PC-3 (cell line): Measurements from ENCODE around the gene PDHX. TPM values are rescaled to one million over a fixed set of nuclear protein-coding genes. Genes with fewer than 3 reads are reported as not detected.

Experiments
- ATAC-seq: fragments of 200-7000 bp; cut with Tn5 transposase; 2 replicates; pipeline ENCODE4 v1.9.1; 2020; ENCODE audit warnings: mild to moderate bottlenecking, moderate library complexity
- BruUV-seq: library from RNA; stranded (reverse); fragments of 400-500 nt; replicated peaks from 2 replicates; lab custom pipeline; 2021; lab: Mats Ljungman, UMichigan
- CTCF ChIA-PET: fragments of 300-600 bp; sonication (Branson Sonifier 250); formaldehyde crosslinking; loops from one replicate; lab custom pipeline; 2022; ENCODE audit warnings: antibody characterized with exemption; lab: Charles Lee
- POLR2A ChIA-PET: fragments of 300-600 bp; sonication (Branson Sonifier 250); formaldehyde crosslinking; loops from one replicate; lab custom pipeline; 2022; ENCODE audit warnings: antibody characterized with exemption; ENCODE audit not compliant: unreplicated experiment; lab: Charles Lee
- DNase-seq: peaks from one replicate; pipeline ENCODE4 v3.0.0-alpha.2; 2015
- H2AFZ ChIP-seq: fragments of 300-600 bp; sonication (generic); 2 replicates; pipeline ENCODE4 v1.6.0; 2016; ENCODE audit warnings: antibody characterized with exemption, low read length
- H3F3A ChIP-seq: fragments of 300-600 bp; sonication (generic); one replicate; pipeline ENCODE4 v1.6.0; 2017; ENCODE audit warnings: antibody characterized with exemption, low read length, control low read depth, mild to moderate bottlenecking; ENCODE audit not compliant: unreplicated experiment
- H3K27ac ChIP-seq: fragments of 300-600 bp; sonication (generic); 2 replicates; pipeline ENCODE4 v1.5.1; 2016; ENCODE audit warnings: mild to moderate bottlenecking, low read length
- H3K27me3 ChIP-seq: fragments of 300-600 bp; sonication (generic); 2 replicates; pipeline ENCODE4 v1.6.1; 2016; ENCODE audit warnings: low read length, mixed read lengths
- H3K36me3 ChIP-seq: fragments of 300-600 bp; sonication (generic); 2 replicates; pipeline ENCODE4 v1.6.1; 2016; ENCODE audit warnings: low read depth, mixed run types, low read length, mixed read lengths
- H3K4me1 ChIP-seq: fragments of 300-600 bp; sonication (generic); 2 replicates; pipeline ENCODE4 v1.5.1; 2016; ENCODE audit warnings: low read length; ENCODE audit not compliant: insufficient read depth
- H3K4me2 ChIP-seq: fragments of 300-600 bp; sonication (generic); 2 replicates; pipeline ENCODE4 v1.6.0; 2016; ENCODE audit warnings: low read length
- H3K4me3 ChIP-seq: fragments of 300-600 bp; sonication (generic); 2 replicates; pipeline ENCODE4 v1.5.1; 2016; ENCODE audit warnings: mild to moderate bottlenecking, low read length, mixed read lengths
- H3K79me2 ChIP-seq: fragments of 300-600 bp; sonication (generic); 2 replicates; pipeline ENCODE4 v1.6.1; 2017; ENCODE audit warnings: low read length, mixed read lengths
- H3K9ac ChIP-seq: fragments of 300-600 bp; sonication (generic); 2 replicates; pipeline ENCODE4 v1.6.0; 2016; ENCODE audit warnings: mild to moderate bottlenecking, low read length
- H3K9me2 ChIP-seq: fragments of 300-600 bp; sonication (generic); replicated peaks from 2 replicates; pipeline ENCODE4 v1.6.1; 2016; ENCODE audit warnings: mixed run types, low read length, mixed read lengths
- H3K9me3 ChIP-seq: fragments of 300-600 bp; sonication (generic); 2 replicates; pipeline ENCODE4 v1.6.1; 2016; ENCODE audit warnings: low read length, mixed read lengths
- H4K20me1 ChIP-seq: fragments of 300-600 bp; sonication (generic); 2 replicates; pipeline ENCODE4 v1.6.1; 2016; ENCODE audit warnings: low read length, mixed read lengths
- CTCF ChIP-seq: fragments of 300-600 bp; sonication (generic); conservative IDR thresholded peaks from 2 replicates; pipeline ENCODE4 v1.5.1; 2017; ENCODE audit warnings: antibody characterized with exemption, low read depth, mild to moderate bottlenecking, low read length
- EZH2 ChIP-seq: fragments of 300-600 bp; sonication (generic); IDR thresholded peaks from one replicate; pipeline ENCODE4 v1.6.1; 2017; ENCODE audit warnings: antibody characterized with exemption, mild to moderate bottlenecking, low read length; ENCODE audit not compliant: unreplicated experiment
- EZH2phosphoT487 ChIP-seq: fragments of 300-600 bp; sonication (generic); IDR thresholded peaks from 2 replicates; pipeline ENCODE4 v1.6.1; 2018; ENCODE audit warnings: mild to moderate bottlenecking, antibody characterized with exemption, low read length, borderline replicate concordance
- intact Hi-C: fragments of 100-400 bp; cut with micrococcal nuclease; formaldehyde crosslinking; loops from 2 replicates; pipeline ENCODE4 v1.9.0; 2023
- total RNA-seq: library from RNA; depleted of rRNA; stranded (reverse); fragments of >200 nt; gene quantifications from 2 replicates; pipeline ENCODE4 v1.2.3, GENCODE V29; 2014

Gene PDHX
- total RNA-seq, 1 experiment from 2014 or later, result 20.3 TPM

- no peak for ATAC-seq
- no peaks in the 10 kb centered on the region for H3K36me3 ChIP-seq
- no peaks in the 10 kb centered on the region for H3K9me2 ChIP-seq
- no peak overlapping the region for H2AFZ ChIP-seq
- CTCF ChIA-PET, result no interaction called here
- H3K27me3 ChIP-seq, result no peaks in the 10 kb centered on the region
- POLR2A ChIA-PET, result no interaction called here
- no peaks in the 10 kb centered on the region for H3K9me3 ChIP-seq
- intact Hi-C loops, result no loop called here
- H3K4me1 ChIP-seq, result peaks cover 56% of the 10 kb centered on the region
- DNase-seq, result no peak
- H3F3A ChIP-seq, result peaks cover 5% of the 10 kb centered on the region
- no peaks in the 10 kb centered on the region for H3K79me2 ChIP-seq
- no TSS peak for BruUV-seq
- no peak overlapping the region for H3K4me3 ChIP-seq
- no peak overlapping the region for H3K27ac ChIP-seq
- H3K9ac ChIP-seq, result no peak overlapping the region
- TF ChIP-seq EZH2, result no peak
- no peak for TF ChIP-seq CTCF
- no peak for TF ChIP-seq EZH2phosphoT487
- H3K4me2 ChIP-seq, result no peak overlapping the region
- no peaks in the 10 kb centered on the region for H4K20me1 ChIP-seq
Measured at GRCh38 chr11:35034401-35034800, 118.0 kb downstream of the PDHX start.

- TF ChIP-seq EZH2phosphoT487 (no peak), CTCF (no peak), EZH2 (no peak)
- peak; percentile 74 for DNase-seq
- H3K4me3 ChIP-seq, result no peak overlapping the region
- H3K4me2 ChIP-seq, result peak overlapping the region; percentile 25; the same call in 1 of the 2 replicates
- no peaks in the 10 kb centered on the region for H3F3A ChIP-seq
- H3K27me3 ChIP-seq, result no peaks in the 10 kb centered on the region
- no peaks in the 10 kb centered on the region for H3K9me2 ChIP-seq
- ChIA-PET CTCF (no interaction called here), POLR2A (no interaction called here)
- no peak overlapping the region; the same call in 1 of the 2 replicates for H3K9ac ChIP-seq
- no peaks in the 10 kb centered on the region for H4K20me1 ChIP-seq
- intact Hi-C loops, result no loop called here
- H3K27ac ChIP-seq, result peak overlapping the region; percentile 76
- peaks cover 55% of the 10 kb centered on the region for H3K4me1 ChIP-seq
- peak; percentile 26; the same call in 1 of the 2 replicates for ATAC-seq
- H3K36me3 ChIP-seq, result no peaks in the 10 kb centered on the region
- BruUV-seq, result no TSS peak
- no peaks in the 10 kb centered on the region for H3K79me2 ChIP-seq
- H2AFZ ChIP-seq, result peak overlapping the region; percentile 50; the same call in 1 of the 2 replicates
- H3K9me3 ChIP-seq, result no peaks in the 10 kb centered on the region
Measured at GRCh38 chr11:35035894-35036408, 119.5 kb downstream of the PDHX start.

- TF ChIP-seq EZH2 (no peak), CTCF (no peak), EZH2phosphoT487 (no peak)
- no TSS peak for BruUV-seq
- no peak for DNase-seq
- H3K4me2 ChIP-seq, result no peak overlapping the region
- no peak overlapping the region; the same call in 1 of the 2 replicates for H3K9ac ChIP-seq
- H2AFZ ChIP-seq, result no peak overlapping the region
- POLR2A ChIA-PET, result no interaction called here
- H3F3A ChIP-seq, result no peaks in the 10 kb centered on the region
- H3K27me3 ChIP-seq, result no peaks in the 10 kb centered on the region
- intact Hi-C loops, result no loop called here
- H3K27ac ChIP-seq, result peak overlapping the region; percentile 76
- H4K20me1 ChIP-seq, result no peaks in the 10 kb centered on the region
- H3K36me3 ChIP-seq, result no peaks in the 10 kb centered on the region
- H3K9me2 ChIP-seq, result no peaks in the 10 kb centered on the region
- CTCF ChIA-PET, result no interaction called here
- no peaks in the 10 kb centered on the region for H3K9me3 ChIP-seq
- ATAC-seq, result no peak
- H3K4me1 ChIP-seq, result peaks cover 50% of the 10 kb centered on the region
- no peak overlapping the region for H3K4me3 ChIP-seq
- no peaks in the 10 kb centered on the region for H3K79me2 ChIP-seq
Measured at GRCh38 chr11:35036639-35037038, 120.2 kb downstream of the PDHX start.
